GM18498 (cell line): ENCODE data around the gene ITPK1.

Source experiments
- ATAC-seq: cut with Tn5 transposase; IDR thresholded peaks from one replicate; pipeline ENCODE4 v1.9.1; 2021; ENCODE audit warnings: mild to moderate bottlenecking, moderate library complexity; ENCODE audit not compliant: unreplicated experiment

ITPK1 gene

GRCh38 chr14:92959189-92959531 lies 156.6 kb downstream of the ITPK1 start:
- no peak for ATAC-seq

GRCh38 chr14:92958373-92959188 lies 157.1 kb downstream of the ITPK1 start:
- no peak for ATAC-seq

GRCh38 chr14:92956961-92957360 lies 158.8 kb downstream of the ITPK1 start:
- no peak for ATAC-seq

GRCh38 chr14:92955381-92955780 lies 160.3 kb downstream of the ITPK1 start:
- no peak for ATAC-seq

- no peak for ATAC-seq
These were observed 160.8 kb downstream of the ITPK1 start for GRCh38 chr14:92954933-92955332.

GRCh38 chr14:92953526-92953925 lies 162.2 kb downstream of the ITPK1 start:
- ATAC-seq = no peak

DNA sequence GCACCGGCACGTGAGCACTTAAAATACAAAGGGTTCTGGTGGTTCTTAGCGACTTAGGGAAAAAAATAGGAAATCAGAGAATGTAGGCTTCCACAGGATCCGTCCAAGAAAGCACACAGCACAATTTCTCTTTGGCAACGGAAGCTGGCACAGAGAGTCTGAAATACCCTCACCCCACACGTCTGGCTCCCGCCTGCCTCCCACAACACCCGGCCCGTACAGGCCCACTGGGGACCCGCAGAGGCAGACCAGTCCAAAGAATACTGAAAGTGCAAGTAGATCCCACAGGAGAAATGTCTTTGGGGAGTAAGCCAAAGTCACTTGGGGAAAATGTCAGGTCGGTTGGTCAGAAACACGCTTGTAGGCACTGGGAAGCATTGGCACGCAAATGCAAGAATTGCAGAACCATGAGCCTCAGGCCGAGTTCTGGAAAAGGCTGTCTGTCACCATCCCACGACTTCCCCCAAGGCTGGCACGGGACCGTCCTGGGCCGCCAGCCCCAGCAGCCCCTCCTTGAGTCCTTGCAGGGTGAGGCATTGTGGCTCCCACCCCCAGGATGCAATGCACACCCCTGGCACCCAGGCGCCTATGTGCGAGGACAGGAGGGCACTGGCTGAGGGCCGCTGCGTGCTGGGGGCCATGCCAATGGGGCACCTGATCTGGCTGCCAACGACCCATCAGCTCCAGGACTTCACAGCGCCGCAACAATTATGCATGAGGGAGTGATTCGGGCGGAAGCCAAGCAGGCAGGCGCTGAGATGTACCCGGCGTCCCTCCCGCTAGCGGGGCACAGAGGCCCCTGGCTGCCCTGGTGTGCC lies 163.0 kb downstream of the ITPK1 start:
- no peak for ATAC-seq

DNA sequence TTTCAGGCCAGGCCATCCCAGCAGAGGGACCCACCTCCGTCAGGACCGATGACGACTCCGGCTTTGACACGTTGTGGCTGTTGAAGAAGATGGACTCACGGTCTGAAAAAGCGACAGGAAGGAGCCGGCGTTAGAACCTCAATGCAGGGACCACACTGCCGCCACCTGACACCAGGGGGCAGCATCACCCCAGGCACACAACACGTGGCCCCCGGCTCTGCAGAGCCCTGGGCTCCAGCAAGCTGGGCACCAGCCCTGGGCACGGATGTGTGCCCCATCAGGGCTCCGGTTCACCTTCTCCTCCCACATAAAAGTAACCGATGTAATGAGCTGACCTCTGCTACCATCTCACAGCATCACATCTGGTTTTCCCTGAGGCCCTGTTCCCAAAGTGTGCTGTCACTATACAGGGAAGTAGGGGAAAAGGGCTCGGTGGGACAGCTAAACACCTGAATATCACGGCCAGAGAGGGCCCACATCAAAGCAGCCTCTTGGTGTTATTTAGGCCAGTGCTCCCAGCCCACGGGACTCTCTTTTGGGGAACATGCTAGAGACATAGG lies 163.7 kb downstream of the ITPK1 start:
- ATAC-seq = peak; percentile 80

DNA sequence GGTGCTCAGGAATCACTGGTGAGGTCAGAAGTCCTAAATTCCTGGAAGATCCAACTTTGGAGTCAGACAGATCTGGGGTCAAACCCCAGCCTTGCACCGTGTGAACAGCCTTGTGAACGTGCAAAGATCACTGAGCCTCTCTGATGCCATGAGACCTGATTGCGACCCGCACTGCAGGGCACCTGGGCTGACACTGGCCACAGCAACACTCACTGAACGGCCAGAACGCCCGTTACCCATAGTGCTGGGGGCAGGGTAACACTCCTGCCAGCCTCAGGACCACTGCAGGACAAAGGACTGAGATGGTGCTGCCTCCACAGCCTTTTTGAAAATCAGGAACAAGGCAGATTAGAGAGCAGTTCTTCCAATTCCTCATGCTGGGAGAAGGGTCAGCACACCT lies 164.5 kb downstream of the ITPK1 start:
- ATAC-seq = no peak

DNA sequence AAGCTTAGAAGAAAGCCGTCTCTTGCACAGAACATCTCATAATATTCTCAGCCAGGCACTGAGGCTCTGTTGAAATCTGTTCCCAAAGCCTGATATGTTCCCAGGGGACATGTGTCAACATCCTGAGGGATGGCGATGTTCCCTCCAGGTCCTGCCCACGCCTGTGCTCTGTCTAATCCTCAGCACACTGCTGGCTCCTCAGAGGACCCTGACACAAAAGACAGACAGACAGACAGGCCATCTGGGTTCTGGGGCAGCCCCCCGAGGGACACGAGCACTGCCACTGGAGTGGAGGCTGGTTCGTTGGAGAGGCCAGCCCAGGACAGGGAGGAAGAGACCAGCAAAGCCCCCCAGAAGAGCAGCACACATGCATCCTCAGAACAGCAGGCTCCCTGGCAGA lies 165.0 kb downstream of the ITPK1 start:
- no peak for ATAC-seq

DNA sequence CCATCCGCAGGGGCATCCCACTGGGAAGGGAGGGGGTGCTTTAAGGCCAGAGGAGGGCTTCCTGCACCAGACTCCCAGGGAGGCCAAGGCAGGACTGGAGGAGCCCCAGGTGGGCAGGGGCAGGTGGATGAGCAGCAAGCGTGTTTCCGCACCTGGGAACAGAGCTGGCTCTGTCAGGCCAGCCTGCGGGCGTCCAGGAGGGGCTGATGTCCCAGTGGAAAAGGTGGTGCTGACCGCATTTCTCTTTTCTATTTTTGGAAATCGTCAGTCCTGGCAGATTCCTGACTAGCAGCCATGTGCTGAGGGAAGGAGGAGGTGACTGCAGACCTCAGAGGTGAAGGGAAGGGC lies 165.6 kb downstream of the ITPK1 start:
- ATAC-seq = no peak

GRCh38 chr14:92949496-92950192 lies 166.1 kb downstream of the ITPK1 start:
- ATAC-seq = no peak

DNA sequence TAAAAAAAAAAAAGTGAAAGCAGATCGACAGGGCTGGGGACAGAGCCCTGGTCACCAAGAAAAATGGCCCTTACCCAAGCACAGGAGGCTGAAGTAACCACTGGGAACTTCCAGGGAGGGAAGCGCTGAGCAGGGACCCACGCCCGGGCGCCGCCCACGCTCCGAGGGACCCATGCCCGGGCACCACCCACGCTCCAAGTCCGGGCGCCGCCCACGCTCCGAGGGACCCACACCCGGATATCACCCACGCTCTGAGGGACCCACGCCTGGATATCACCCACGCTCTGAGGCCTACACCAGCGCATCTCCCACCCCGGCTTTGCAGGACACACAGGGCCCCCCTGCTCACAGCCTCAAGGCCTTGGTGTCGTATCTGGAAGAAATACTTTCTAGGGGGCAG lies 167.1 kb downstream of the ITPK1 start:
- ATAC-seq = no peak

DNA sequence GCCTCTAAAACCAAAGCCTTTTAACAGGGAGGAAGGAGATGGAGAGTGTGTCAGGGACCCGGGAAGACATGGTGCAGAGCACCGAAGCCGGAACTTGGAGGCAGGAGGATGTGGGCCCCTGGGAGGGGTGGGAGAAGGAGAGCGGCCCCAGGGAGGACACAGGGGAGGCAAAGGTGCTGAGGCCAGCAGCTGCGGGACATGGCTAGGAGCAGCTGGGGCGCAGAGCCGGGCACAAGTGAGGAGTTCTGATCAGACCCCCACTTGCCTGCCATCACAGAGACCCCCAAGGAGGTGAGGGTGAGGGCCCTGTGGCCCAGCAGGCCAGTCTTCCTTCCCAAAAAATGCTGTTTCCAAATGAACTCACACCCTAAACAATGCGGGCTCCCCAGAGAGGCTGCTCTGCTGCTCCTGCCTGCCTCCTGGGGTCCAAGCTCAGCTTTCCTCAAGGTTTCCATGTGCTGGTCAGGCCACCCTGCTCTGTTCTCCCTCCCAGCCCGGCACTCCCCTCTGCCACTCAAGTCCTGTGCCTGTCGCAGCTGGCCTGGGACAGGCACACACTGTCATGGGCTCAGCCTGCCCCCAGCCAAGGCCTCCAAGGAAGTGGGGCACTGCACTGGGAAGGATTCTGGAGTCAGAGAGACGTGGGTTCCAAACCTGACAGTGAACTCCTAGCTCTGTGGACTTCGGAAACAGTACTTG lies 168.7 kb downstream of the ITPK1 start:
- no peak for ATAC-seq

GRCh38 chr14:92945959-92946846 lies 169.5 kb downstream of the ITPK1 start:
- ATAC-seq = no peak

DNA sequence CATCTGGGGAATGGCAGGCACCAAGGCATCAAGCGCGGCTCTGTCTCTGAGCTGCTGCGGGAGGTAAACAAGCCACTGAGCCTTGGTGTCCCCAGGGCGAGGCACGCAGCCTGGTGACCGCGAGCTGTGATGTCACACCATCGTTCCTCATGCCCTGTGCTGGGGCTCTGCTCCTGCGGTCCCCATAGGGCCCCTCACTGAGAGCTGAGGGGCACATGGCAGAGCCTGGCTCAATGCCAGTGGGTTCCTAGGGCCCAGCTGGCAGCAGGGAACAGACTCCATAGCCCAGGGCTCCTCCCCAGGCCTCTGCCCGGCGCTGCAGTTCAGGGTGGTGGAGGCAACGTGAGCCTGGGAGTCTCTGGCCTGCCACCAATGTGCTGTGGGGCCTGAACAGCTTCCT lies 170.2 kb downstream of the ITPK1 start:
- no peak for ATAC-seq

- ATAC-seq = no peak
These were observed 170.7 kb downstream of the ITPK1 start for GRCh38 chr14:92944976-92945375.

GRCh38 chr14:92943855-92944570 lies 171.7 kb downstream of the ITPK1 start:
- no peak for ATAC-seq

DNA sequence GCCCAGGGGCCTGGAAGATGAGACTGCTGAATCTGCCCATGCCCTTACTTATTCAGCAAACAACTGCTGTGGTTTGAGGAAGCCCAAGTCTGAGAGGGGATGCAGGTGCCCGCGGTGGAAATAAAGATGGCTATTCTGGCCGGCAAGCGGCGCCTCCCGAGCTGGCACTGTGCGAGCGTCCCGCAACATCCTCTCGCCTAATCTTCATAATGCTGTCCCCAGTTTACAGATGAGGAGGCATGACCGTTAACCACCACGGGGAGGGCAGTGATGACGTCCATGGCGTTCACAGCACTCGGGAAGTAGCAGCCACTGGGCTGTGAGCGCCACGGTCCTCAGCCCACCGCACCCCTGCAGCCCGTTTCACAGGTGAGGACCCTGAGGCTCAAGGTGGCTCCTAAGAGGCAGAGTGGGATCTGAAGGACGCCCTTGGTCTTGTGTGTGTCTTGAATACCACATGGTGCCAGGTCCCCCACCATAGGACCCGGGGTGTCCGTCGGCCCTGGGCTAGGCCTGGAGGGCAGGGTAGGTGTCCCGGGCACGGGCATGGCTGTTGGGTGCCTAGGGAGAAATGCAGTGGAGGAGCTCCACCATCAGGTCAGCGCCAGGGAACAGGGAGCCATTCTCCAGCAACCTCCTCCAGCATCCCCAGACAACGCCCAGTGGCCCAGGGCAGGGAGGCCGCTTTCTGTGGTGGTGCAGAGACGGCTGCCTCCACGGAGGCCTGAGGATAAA lies 172.6 kb downstream of the ITPK1 start:
- no peak for ATAC-seq
